Measurements from ENCODE around the gene ZSWIM3. TPM values are rescaled to one million over a fixed set of nuclear protein-coding genes. Genes with fewer than 3 reads are reported as not detected.

Gene ZSWIM3
- total and polyA plus RNA-seq, 2 of the 13 experiments (the other 11 are each of a cell fraction or from before 2014, with no cell fraction given), result 5.2 to 5.8 TPM

DNA sequence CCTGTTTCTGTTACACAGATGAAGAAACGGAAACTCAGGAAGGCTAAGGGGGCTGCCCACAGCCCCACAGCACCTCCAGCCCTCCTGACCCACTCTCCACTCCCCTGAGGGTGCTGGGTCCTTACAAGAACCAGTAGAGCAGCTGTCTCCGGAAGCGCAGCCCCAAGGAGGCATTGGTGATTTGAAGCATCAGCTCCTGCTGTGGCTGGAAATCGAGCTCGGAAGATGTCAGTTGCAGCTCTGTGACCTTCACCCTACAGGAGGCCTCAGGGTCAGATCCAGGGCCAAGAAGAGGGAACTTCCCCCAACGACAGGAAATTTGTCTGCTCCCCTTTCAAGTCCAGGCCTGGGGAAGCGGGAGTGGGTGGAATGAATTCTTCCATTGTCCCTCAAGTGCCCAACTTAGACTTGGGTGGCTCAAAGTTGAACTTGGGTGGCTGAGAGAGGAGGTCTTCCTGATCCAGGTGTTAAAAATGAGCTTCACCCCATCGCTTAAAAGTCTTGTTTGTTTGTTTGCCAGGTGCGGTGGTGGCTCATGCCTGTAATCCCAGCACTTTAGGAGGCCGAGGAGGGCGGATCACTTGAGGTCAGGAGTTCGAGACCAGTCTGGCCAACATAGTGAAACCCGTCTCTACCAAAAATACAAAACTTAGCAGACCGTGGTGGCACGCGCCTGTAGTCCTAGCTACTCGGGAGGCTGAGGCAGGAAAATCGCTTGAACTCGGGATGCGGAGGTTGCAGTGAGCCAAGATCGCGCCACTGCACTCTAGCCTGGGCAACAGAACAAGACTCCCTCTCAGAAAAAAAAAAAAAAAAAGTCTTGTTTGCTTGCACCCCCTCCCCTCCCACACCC lies 52.6 kb downstream of the ZSWIM3 start (continued):
- TF ChIP-seq ZNF33B (CRISPR knock-in tag; IDR thresholded peaks at IDR 0.05) (no peak), PCBP1 (IDR thresholded peaks at IDR 0.05; ENCODE audit: borderline replicate concordance, low read depth, low read length) (no peak), SOX13 (IDR thresholded peaks at IDR 0.05) (0 out of 2 replicates have a peak, but pooled peaks have one; percentile 30), SOX13 (CRISPR knock-in tag; conservative IDR thresholded peaks at IDR 0.05 in 1 of 2, IDR thresholded peaks at IDR 0.05 in 1 of 2) (peak in 1 of 2 experiments; percentile 56; a peak in 2 of 4 replicates), TGIF2 (CRISPR knock-in tag; IDR thresholded peaks at IDR 0.05) (0 out of 2 replicates have a peak, but pooled peaks have one; percentile 61), CBX5 (CRISPR knock-in tag; IDR thresholded peaks at IDR 0.05; ENCODE audit: borderline replicate concordance) (no peak; the same call in 1 of the 2 replicates), ZSCAN25 (CRISPR knock-in tag; IDR thresholded peaks at IDR 0.05) (no peak), ZNF317 (CRISPR knock-in tag; IDR thresholded peaks at IDR 0.05) (no peak; the same call in 1 of the 2 replicates), ZKSCAN5 (CRISPR knock-in tag; IDR thresholded peaks at IDR 0.05) (no peak), ATRX (CRISPR knock-in tag; IDR thresholded peaks at IDR 0.05; ENCODE audit: borderline replicate concordance) (no peak), KMT2B (CRISPR knock-in tag; IDR thresholded peaks at IDR 0.05) (0 out of 2 replicates have a peak, but pooled peaks have one; percentile 10), SNAPC2 (CRISPR knock-in tag; IDR thresholded peaks at IDR 0.05) (peak; percentile 75; the same call in 1 of the 2 replicates), ZNF597 (CRISPR knock-in tag; IDR thresholded peaks at IDR 0.05) (no peak), ZNF503 (CRISPR knock-in tag; IDR thresholded peaks at IDR 0.05) (peak; percentile 69; the same call in 1 of the 2 replicates), ZNF567 (CRISPR knock-in tag; IDR thresholded peaks at IDR 0.05; ENCODE audit: borderline replicate concordance) (no peak), ARNTL (CRISPR knock-in tag; IDR thresholded peaks at IDR 0.05) (peak; percentile 58; the same call in 1 of the 2 replicates), RFX3 (CRISPR knock-in tag; IDR thresholded peaks at IDR 0.05) (no peak), MBD4 (IDR thresholded peaks at IDR 0.05; ENCODE audit: borderline replicate concordance, low read length) (no peak), FOXC1 (CRISPR knock-in tag; IDR thresholded peaks at IDR 0.05; ENCODE audit: borderline replicate concordance) (no peak), SALL1 (CRISPR knock-in tag; IDR thresholded peaks at IDR 0.05) (peak; percentile 43; the same call in 1 of the 2 replicates), JUN (CRISPR knock-in tag; IDR thresholded peaks at IDR 0.05) (no peak), ZSCAN9 (CRISPR knock-in tag; IDR thresholded peaks at IDR 0.05; ENCODE audit: borderline replicate concordance) (no peak; the same call in 1 of the 2 replicates), RXRB (CRISPR knock-in tag; IDR thresholded peaks at IDR 0.05; ENCODE audit: borderline replicate concordance) (peak; percentile 88), MYC (CRISPR knock-in tag; IDR thresholded peaks at IDR 0.05; ENCODE audit: borderline replicate concordance) (peak; percentile 55; the same call in 1 of the 2 replicates)
- TF ChIP-seq, protein P1, sequence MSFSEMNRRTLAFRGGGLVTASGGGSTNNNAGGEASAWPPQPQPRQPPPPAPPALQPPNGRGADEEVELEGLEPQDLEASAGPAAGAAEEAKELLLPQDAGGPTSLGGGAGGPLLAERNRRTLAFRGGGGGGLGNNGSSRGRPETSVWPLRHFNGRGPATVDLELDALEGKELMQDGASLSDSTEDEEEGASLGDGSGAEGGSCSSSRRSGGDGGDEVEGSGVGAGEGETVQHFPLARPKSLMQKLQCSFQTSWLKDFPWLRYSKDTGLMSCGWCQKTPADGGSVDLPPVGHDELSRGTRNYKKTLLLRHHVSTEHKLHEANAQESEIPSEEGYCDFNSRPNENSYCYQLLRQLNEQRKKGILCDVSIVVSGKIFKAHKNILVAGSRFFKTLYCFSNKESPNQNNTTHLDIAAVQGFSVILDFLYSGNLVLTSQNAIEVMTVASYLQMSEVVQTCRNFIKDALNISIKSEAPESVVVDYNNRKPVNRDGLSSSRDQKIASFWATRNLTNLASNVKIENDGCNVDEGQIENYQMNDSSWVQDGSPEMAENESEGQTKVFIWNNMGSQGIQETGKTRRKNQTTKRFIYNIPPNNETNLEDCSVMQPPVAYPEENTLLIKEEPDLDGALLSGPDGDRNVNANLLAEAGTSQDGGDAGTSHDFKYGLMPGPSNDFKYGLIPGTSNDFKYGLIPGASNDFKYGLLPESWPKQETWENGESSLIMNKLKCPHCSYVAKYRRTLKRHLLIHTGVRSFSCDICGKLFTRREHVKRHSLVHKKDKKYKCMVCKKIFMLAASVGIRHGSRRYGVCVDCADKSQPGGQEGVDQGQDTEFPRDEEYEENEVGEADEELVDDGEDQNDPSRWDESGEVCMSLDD (CRISPR knock-in tag; IDR thresholded peaks at IDR 0.05; ENCODE audit: borderline replicate concordance), result no peak

Measured in HepG2 (cell line).